Transverse colon (tissue), 4 donors: ENCODE data around the gene PITPNC1.

Source experiments
- CTCF ChIP-seq, 5 experiments: fragments of 200-600 bp in 3 of 5; fragments of 450-650 bp in 2 of 5; sonication (generic) in 3 of 5; IDR thresholded peaks; 1 replicate in 2 of 5; 2 replicates in 3 of 5; pipeline ENCODE4 v1.5.1; 2016 to 2017; ENCODE audit warnings: antibody characterized with exemption in 5 of 5, inconsistent platforms in 3 of 5, mild to moderate bottlenecking in 2 of 5, moderate library complexity in 1 of 5
- POLR2A ChIP-seq: fragments of 450-650 bp; IDR thresholded peaks from one replicate; pipeline ENCODE4 v1.6.1; 2016; ENCODE audit warnings: antibody characterized with exemption, mild to moderate bottlenecking, moderate library complexity
- POLR2AphosphoS5 ChIP-seq, 3 donors: sonication (generic); formaldehyde crosslinking; IDR thresholded peaks; one replicate each; pipeline ENCODE4 v1.6.1; 2016; ENCODE audit warnings: antibody characterized with exemption in 3 of 3

GRCh38 chr17:67420994-67421393, 43.9 kb downstream of the PITPNC1 start:
- no peak for TF ChIP-seq CTCF (IDR thresholded peaks at IDR 0.05)
- peak; percentile 13 for TF ChIP-seq POLR2A
- TF ChIP-seq POLR2AphosphoS5 (IDR thresholded peaks at IDR 0.05) = no peak
